Superior temporal gyrus (tissue), 1 donor: ENCODE data around the gene RNF150.

Experiments
- DNase-seq: peaks from one replicate; pipeline ENCODE4 v3.0.0-alpha.2; 2016; ENCODE audit errors: extremely low spot score

Gene RNF150

DNA sequence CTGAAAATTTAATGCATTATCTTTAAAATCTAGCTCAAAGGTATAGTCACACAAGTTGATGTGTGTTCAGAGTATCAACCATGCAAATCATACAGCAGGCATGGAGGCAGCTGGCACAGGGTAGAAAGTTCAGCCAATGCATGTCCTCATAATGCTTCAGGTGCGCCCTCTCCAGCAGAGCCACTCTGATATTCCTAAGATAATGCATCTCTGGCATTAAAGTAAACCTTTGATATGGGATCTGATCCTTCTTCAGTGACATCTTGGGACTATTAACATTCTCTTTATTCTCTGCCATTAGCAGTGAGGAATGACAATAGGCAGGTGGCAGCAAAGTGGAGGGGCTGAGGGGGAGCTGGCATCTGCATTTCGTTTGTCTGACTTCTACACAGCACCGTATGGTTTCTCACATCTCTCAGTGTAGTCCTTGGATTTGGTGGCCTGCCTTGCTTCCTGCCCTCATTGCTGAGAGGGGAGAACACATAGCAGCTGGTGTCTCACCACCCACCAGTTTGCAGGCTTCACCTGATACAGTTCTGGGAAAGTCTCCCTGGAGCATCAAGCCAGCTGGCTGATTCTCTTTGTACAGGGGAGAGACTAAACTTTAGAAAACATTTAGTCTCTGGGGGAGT lies 208.4 kb downstream of the RNF150 start:
- peak; percentile 46 for DNase-seq

DNA sequence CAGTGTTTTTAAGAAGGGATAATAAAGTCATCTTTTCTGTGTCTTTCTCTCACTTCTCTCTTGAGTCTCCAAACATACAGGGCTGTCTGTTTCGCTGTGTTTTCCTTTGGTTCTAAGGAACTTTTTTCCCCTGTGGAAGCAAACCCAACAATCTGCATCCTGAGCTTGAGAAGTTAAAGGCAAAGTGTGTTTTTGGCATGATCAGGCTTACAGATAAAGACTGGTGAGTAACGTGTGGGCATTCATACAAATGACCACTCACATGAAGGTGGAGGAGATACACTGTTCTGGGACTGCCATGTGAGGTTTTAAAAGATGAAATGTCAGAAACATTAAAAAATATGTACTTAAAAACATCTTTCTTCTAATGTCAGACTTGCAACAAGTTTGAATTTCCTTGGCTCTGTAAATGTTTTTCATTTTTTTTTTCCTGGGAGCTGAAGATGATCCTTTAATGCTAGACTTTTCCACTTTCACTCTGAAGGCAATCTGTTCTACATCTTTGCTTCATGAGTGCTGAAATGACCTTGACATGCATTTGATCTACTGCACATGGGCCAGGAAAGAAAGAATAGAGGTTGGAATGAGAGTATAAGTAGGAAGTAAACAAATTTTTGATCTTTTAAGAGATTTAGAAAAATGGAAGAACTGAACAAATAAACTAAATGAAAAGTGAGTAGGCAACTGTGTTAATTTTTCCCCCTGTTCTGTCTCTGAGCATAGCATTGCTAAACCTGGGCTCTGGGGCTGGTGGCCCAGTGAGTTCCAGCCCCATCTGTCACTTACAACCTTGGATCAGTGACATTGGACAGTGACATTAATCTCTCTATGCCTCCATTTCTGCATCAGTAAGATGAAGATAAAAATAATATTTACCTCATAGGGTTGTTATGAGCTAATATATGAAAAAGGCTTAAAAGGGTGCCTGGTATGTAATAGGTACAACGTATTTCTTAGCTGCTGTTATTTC lies 226.0 kb downstream of the RNF150 start:
- no peak for DNase-seq

- DNase-seq: peak; percentile 49
Measured at GRCh38 chr4:140904904-140905303, 228.4 kb downstream of the RNF150 start.

- DNase-seq: peak; percentile 26
Measured at GRCh38 chr4:140903522-140904475, 229.5 kb downstream of the RNF150 start.

- DNase-seq: no peak
Measured at GRCh38 chr4:140901736-140902336, 231.4 kb downstream of the RNF150 start.

DNA sequence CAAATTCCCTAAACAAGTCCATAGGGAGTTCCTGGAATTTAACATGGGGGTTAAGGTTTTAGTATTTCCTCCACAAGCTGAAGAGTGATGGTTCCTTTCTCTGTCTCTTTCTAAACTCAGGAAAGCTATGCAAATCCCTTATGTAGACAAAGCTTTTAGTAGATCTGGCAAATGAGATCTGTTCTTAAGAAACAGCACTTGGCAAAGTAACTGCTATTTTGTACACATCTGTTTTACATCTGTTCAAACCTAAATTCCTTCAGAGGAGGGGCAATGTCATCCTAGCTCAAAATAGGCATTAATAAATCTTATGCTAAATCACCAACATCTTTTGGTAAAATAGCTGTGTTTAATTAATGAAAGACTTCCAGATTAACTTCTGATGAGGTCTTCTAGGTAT lies 239.3 kb downstream of the RNF150 start:
- DNase-seq: no peak

DNA sequence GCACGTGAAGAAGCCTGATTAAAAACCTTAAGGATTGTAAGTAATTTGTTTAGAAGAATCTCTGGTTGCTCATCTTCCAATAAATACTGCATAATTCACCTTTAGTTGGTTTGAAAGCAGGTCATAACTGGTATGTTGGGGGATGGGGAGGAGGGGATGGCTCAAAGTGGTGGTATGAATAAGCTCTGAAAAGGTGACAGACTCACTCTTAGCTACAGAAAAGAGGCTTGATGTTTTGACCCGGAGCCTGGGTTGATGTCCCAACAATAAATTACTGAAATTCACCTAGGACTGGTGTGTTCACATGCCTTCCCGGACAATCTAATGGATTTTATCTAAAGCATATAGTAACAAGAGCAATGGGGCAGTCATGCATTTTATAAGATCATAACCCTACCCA lies 245.2 kb downstream of the RNF150 start:
- no peak for DNase-seq

- no peak for DNase-seq
Measured at GRCh38 chr4:140887467-140887866, 245.8 kb downstream of the RNF150 start.

DNA sequence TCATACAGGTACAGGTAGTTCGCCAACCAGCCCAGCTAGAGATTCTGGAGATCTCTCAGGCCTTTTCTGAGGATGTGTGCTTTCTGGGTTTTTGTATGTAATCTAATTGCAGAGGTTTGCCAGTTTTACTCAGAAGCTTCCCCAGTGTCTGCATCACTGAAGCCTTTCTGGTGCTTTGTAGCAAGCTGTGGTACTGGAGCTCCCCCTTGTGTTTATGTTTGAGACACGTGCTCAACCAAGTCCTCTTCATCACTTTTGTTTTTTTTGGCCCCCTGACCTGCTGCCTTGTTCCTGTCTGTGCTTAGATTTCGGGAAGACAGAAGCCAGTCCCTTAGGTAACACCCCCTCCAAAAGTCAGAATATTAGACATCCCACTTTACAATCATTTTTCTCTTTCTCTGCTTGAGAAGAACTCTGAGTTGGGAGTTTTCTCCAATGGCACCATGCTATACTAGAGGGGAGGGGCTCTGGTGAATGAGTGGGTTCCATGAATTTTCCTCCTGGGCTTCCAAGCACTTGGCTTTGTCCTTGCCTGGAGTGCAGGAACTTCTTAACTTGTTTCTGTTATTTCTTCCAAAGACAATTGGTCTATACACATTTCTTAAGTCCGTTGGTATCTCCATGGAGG lies 248.7 kb downstream of the RNF150 start:
- peak; percentile 57 for DNase-seq

GRCh38 chr4:140877781-140878180 lies 255.5 kb downstream of the RNF150 start:
- DNase-seq: no peak

DNA sequence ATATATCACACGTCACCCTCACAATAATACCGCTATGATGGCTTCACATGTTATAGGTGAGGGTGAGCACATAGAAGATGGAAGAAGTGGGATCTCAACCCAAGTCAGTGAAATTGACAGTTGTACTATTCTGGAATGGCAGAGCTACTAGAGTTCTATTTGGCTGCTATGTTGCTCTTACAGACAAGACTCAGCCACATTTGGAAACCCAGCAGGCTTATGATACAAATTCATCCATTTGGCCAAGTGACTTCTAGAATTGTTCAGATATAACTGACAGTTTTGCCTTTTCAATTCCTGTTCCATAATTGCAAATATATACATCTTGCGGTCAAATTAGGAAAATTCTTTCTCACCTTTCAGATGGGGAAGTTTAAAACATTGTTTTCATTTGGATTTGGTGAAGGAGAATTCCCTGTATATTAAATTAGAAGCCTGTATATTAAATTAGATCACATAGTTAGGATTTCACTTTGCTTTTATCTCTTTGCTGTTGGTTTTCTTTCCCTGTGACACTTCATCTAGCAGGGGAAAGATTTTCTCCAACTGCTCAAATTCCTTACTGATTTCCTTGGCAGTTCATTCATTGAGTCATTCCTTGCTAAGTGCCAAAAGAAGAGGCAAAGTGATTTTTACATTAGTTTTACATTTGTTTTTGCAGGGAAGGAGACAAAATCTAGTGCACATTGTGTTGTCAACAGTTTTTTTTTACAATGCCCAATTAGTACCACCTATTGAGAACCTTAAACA lies 256.5 kb downstream of the RNF150 start:
- no peak for DNase-seq

- no peak for DNase-seq
Measured at GRCh38 chr4:140875746-140876452, 257.4 kb downstream of the RNF150 start.

- no peak for DNase-seq
Measured at GRCh38 chr4:140874056-140874455, 259.2 kb downstream of the RNF150 start.

- no peak for DNase-seq
Measured at GRCh38 chr4:140871368-140871767, 261.9 kb downstream of the RNF150 start.

DNA sequence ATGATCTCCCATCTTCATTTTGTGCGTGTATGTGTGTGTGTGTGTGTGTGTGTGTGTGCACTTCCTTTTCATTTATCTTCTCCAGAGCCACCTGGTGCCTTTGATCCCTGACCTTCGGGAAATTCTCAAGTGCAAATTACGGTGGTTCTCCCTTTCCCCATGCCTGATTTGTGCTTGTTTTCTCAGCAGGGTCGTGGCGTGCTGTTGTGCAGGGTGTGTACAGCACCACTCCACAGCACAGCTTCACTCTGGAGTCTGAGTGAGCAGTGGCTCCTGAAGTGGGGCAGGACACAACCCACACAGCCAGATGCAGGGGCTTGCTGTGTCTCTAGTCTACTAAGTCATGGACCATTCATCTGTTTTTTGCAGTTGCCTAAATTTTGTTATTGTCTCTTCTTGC lies 262.8 kb downstream of the RNF150 start:
- DNase-seq: no peak

DNA sequence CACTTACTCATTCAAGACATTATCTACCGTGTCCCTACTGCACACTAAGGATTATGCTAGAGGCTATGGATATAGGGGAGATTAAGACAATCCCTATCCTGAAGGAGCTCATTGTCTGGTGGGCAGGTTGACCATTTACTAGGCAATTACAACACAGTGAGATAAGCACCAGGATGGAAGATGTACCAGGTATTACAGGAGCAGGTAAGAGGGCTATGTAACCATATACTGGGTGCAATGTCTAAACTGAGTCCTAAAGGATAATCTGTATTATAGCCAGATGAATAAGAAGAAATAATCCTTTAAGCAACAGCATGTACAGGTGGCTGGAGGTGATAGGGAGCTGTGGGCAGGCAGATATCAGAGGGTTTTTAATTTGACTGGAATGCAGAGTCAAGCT lies 263.8 kb downstream of the RNF150 start:
- DNase-seq: no peak

DNA sequence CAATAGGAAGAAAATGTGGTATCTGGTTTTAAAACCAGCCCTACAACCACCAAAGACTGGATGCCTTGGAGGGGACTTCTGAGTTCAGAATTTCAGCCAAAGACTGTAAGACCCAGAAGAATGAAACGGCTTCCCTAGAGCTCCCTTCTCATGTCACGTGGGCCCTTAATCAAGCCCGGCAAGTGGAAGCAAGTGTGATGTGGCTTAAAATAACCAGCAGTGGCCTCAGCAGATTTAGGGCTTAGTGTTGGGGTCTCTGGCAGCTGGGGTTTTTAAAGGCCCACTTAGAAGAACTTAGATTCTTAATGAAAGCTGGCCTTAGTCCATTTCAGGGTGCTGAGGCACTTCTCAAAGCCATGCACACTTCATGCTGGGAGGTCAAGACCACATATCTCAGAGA lies 265.9 kb downstream of the RNF150 start:
- DNase-seq: no peak

- no peak for DNase-seq
Measured at GRCh38 chr4:140866492-140867005, 266.7 kb downstream of the RNF150 start.
